Neural cell (in vitro differentiated cells): ENCODE data around the gene PFKFB3. TPM values are rescaled to one million over a fixed set of nuclear protein-coding genes. Genes with fewer than 3 reads are reported as not detected.
"Not testable (repeated sequence)": the region's sequence is repeated elsewhere in the genome, so short reads cannot be mapped to it uniquely, and the experiment has no call there.

Experiments
- H2AFZ ChIP-seq: fragments of 200-600, 300-800 bp; sonication (generic), shearing (Covaris generic); 2 replicates; pipeline ENCODE4 v1.6.0; 2014; ENCODE audit warnings: low read depth, mild to moderate bottlenecking, antibody characterized with exemption, low read length, moderate library complexity
- H3F3A ChIP-seq: fragments of 200-600 bp; shearing (Covaris generic); 2 replicates; pipeline ENCODE4 v1.6.1; 2016; ENCODE audit warnings: mild to moderate bottlenecking, moderate library complexity, mixed read lengths, antibody characterized with exemption, low read length; ENCODE audit not compliant: insufficient read depth, poor library complexity, severe bottlenecking
- H3K27ac ChIP-seq: fragments of 200-600, 300-800 bp; sonication (generic), shearing (Covaris generic); 2 replicates; pipeline ENCODE4 v1.5.1; 2014; ENCODE audit warnings: mild to moderate bottlenecking, low read length, moderate library complexity
- H3K27me3 ChIP-seq: fragments of 300-800, 200-600 bp; sonication (generic), shearing (Covaris generic); 2 replicates; pipeline ENCODE4 v1.6.0; 2014; ENCODE audit warnings: mild to moderate bottlenecking, low read depth, low read length, moderate library complexity; ENCODE audit not compliant: insufficient read depth
- H3K36me3 ChIP-seq: fragments of 300-800, 200-600 bp; sonication (generic), shearing (Covaris generic); 2 replicates; pipeline ENCODE4 v1.5.1; 2014; ENCODE audit warnings: mild to moderate bottlenecking, antibody characterized with exemption, low read length, moderate library complexity; ENCODE audit not compliant: insufficient read depth
- H3K4me2 ChIP-seq: fragments of 300-800, 200-600 bp; sonication (generic), shearing (Covaris generic); 2 replicates; pipeline ENCODE4 v1.6.0; 2014; ENCODE audit warnings: mild to moderate bottlenecking, low read length
- H3K4me3 ChIP-seq: fragments of 300-800, 200-600 bp; sonication (generic), shearing (Covaris generic); 2 replicates; pipeline ENCODE4 v1.5.1; 2014; ENCODE audit warnings: mild to moderate bottlenecking, low read length, moderate library complexity
- H3K79me2 ChIP-seq: fragments of 200-600 bp; shearing (Covaris generic); replicated peaks from 2 replicates; pipeline ENCODE4 v1.6.0; 2014; ENCODE audit warnings: mild to moderate bottlenecking, low read length, moderate library complexity; ENCODE audit not compliant: insufficient read depth
- H3K9ac ChIP-seq: fragments of 300-800, 200-600 bp; sonication (generic), shearing (Covaris generic); 2 replicates; pipeline ENCODE4 v1.6.1; 2016; ENCODE audit warnings: mild to moderate bottlenecking, low read length, mixed read lengths
- H3K9me2 ChIP-seq: fragments of 200-600 bp; shearing (Covaris generic); 2 replicates; pipeline ENCODE4 v1.6.1; 2016; ENCODE audit warnings: mild to moderate bottlenecking, low read length, mixed read lengths; ENCODE audit not compliant: insufficient read depth
- H3K9me3 ChIP-seq: fragments of 200-600, 300-800 bp; sonication (generic), shearing (Covaris generic); 2 replicates; pipeline ENCODE4 v1.6.1; 2016; ENCODE audit warnings: mild to moderate bottlenecking, mixed run types, low read length, moderate library complexity, mixed read lengths
- H4K20me1 ChIP-seq: fragments of 200-600 bp; shearing (Covaris generic); 2 replicates; pipeline ENCODE4 v1.6.1; 2016; ENCODE audit warnings: mild to moderate bottlenecking, mixed run types; ENCODE audit not compliant: insufficient read depth
- EP300 ChIP-seq: fragments of 450-650 bp; conservative IDR thresholded peaks from 2 replicates; pipeline ENCODE4 v1.6.1; 2014; ENCODE audit warnings: antibody characterized with exemption, mild to moderate bottlenecking, moderate library complexity; ENCODE audit not compliant: poor library complexity, severe bottlenecking
- EZH2 ChIP-seq: fragments of 200-600, 300-800 bp; shearing (Covaris generic), sonication (generic); IDR thresholded peaks from 2 replicates; pipeline ENCODE4 v1.6.1; 2014; ENCODE audit warnings: antibody characterized with exemption, low read length, borderline replicate concordance, mild to moderate bottlenecking; ENCODE audit not compliant: insufficient read depth, poor library complexity, severe bottlenecking
- MXI1 ChIP-seq: fragments of 450-650 bp; conservative IDR thresholded peaks from 2 replicates; pipeline ENCODE4 v1.6.1; 2014; ENCODE audit warnings: antibody characterized with exemption, mild to moderate bottlenecking; ENCODE audit not compliant: poor library complexity, severe bottlenecking
- POLR2AphosphoS5 ChIP-seq: IDR thresholded peaks from 2 replicates; pipeline ENCODE4 v1.6.1; 2012
- RAD21 ChIP-seq: fragments of 450-650 bp; conservative IDR thresholded peaks from 2 replicates; pipeline ENCODE4 v1.6.1; 2014; ENCODE audit warnings: antibody characterized with exemption, mild to moderate bottlenecking, moderate library complexity
- SMC3 ChIP-seq: fragments of 450-650 bp; conservative IDR thresholded peaks from 2 replicates; pipeline ENCODE4 v1.6.1; 2014; ENCODE audit warnings: antibody characterized with exemption, mild to moderate bottlenecking, moderate library complexity; ENCODE audit not compliant: poor library complexity
- TAF1 ChIP-seq: IDR thresholded peaks from 2 replicates; pipeline ENCODE4 v1.6.1; 2012; ENCODE audit warnings: low read depth
- polyA plus RNA-seq: library from polyadenylated mRNA; depleted of rRNA; stranded (reverse); fragments of >200 nt; gene quantifications from 2 replicates; pipeline ENCODE4 v1.2.3, GENCODE V29; 2014
- TF ChIP-seq, protein P1 (sequence below): IDR thresholded peaks from 2 replicates; pipeline ENCODE4 v1.6.1; 2012; ENCODE audit warnings: borderline replicate concordance
- TF ChIP-seq, protein P2 (sequence below): fragments of 450-650 bp; IDR thresholded peaks from 2 replicates; pipeline ENCODE4 v1.5.1; 2014; ENCODE audit warnings: antibody characterized with exemption, mild to moderate bottlenecking, moderate library complexity; ENCODE audit not compliant: poor library complexity, severe bottlenecking

PFKFB3 gene
- polyA plus RNA-seq, 1 donor from 2014 or later, result 33.4 TPM

DNA sequence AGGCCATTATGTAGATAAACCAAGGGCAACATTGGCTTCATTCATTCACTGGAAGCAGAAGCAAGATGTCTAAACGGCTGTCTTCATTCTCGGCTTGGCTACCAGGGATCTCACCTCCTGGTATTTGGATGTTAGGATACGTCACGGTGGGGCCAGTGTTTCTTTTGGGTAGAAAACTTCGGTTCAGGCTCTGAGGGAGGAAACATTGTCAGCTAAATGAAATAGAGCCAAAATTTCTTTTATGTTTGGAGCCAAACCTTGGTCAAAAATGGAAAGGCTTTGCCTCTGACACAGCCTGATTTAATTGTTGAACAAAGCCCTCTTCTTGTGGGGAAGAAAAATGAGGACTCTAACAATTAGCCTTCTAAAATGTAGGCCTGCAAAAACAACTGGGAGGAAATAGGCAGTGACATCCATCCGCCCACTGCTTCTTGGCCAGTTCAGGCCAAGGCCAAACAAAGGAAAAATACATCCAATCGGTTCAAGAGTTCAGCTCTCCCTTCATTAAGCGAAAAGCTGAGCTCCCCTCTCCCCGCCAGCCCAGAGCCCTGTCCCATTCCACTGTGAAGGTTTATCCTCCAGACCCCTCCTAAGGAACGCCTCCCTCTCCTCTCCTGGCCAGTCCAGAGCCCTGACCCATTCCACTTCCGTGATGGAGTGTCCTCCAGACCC lies 44.4 kb downstream of the PFKFB3 start:
- no peak overlapping the region for H2AFZ ChIP-seq
- H3K36me3 ChIP-seq, result no peaks in the 10 kb centered on the region
- no peaks in the 10 kb centered on the region for H3K9me2 ChIP-seq
- H4K20me1 ChIP-seq, result no peaks in the 10 kb centered on the region
- no peaks in the 10 kb centered on the region for H3K9me3 ChIP-seq
- no peak overlapping the region for H3K4me3 ChIP-seq
- H3K79me2 ChIP-seq, result no peaks in the 10 kb centered on the region
- H3K4me2 ChIP-seq, result no peak overlapping the region
- H3F3A ChIP-seq, result no peaks in the 10 kb centered on the region
- no peaks in the 10 kb centered on the region for H3K27me3 ChIP-seq
- no peak overlapping the region for H3K9ac ChIP-seq
- H3K27ac ChIP-seq, result no peak overlapping the region
- TF ChIP-seq, protein P1, sequence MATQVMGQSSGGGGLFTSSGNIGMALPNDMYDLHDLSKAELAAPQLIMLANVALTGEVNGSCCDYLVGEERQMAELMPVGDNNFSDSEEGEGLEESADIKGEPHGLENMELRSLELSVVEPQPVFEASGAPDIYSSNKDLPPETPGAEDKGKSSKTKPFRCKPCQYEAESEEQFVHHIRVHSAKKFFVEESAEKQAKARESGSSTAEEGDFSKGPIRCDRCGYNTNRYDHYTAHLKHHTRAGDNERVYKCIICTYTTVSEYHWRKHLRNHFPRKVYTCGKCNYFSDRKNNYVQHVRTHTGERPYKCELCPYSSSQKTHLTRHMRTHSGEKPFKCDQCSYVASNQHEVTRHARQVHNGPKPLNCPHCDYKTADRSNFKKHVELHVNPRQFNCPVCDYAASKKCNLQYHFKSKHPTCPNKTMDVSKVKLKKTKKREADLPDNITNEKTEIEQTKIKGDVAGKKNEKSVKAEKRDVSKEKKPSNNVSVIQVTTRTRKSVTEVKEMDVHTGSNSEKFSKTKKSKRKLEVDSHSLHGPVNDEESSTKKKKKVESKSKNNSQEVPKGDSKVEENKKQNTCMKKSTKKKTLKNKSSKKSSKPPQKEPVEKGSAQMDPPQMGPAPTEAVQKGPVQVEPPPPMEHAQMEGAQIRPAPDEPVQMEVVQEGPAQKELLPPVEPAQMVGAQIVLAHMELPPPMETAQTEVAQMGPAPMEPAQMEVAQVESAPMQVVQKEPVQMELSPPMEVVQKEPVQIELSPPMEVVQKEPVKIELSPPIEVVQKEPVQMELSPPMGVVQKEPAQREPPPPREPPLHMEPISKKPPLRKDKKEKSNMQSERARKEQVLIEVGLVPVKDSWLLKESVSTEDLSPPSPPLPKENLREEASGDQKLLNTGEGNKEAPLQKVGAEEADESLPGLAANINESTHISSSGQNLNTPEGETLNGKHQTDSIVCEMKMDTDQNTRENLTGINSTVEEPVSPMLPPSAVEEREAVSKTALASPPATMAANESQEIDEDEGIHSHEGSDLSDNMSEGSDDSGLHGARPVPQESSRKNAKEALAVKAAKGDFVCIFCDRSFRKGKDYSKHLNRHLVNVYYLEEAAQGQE, result no peak
- no peak for TF ChIP-seq EP300
- TF ChIP-seq SMC3, result no peak
- TF ChIP-seq RAD21, result no peak
- TF ChIP-seq MXI1, result no peak
- no peak for TF ChIP-seq EZH2
- TF ChIP-seq, protein P2, sequence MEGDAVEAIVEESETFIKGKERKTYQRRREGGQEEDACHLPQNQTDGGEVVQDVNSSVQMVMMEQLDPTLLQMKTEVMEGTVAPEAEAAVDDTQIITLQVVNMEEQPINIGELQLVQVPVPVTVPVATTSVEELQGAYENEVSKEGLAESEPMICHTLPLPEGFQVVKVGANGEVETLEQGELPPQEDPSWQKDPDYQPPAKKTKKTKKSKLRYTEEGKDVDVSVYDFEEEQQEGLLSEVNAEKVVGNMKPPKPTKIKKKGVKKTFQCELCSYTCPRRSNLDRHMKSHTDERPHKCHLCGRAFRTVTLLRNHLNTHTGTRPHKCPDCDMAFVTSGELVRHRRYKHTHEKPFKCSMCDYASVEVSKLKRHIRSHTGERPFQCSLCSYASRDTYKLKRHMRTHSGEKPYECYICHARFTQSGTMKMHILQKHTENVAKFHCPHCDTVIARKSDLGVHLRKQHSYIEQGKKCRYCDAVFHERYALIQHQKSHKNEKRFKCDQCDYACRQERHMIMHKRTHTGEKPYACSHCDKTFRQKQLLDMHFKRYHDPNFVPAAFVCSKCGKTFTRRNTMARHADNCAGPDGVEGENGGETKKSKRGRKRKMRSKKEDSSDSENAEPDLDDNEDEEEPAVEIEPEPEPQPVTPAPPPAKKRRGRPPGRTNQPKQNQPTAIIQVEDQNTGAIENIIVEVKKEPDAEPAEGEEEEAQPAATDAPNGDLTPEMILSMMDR, result no peak
- TF ChIP-seq POLR2AphosphoS5, result no peak
- TF ChIP-seq TAF1, result no peak

DNA sequence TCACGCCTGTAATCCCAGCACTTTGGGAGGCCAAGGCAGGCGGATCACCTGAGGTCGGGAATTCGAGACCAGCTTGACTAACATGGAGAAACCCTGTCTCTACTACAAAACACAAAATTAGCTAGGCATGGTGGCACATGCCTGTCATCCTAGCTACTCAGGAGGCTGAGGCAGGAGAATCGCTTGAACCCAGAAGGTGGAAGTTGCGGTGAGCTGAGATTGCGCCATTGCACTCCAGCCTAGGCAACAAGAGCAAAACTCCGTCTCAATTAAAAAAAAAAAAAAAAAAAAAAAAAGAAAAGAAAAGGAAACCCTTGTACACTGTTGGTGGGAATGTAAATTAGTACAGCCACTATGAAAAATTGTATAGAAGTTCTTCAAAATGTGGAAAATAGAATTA lies 46.2 kb downstream of the PFKFB3 start:
- H3K4me2 ChIP-seq, H3K79me2 ChIP-seq, H3K4me3 ChIP-seq, H3K9me3 ChIP-seq, H3K36me3 ChIP-seq, H3K27ac ChIP-seq, H4K20me1 ChIP-seq, H2AFZ ChIP-seq, H3K9ac ChIP-seq, H3F3A ChIP-seq, H3K9me2 ChIP-seq, H3K27me3 ChIP-seq: not testable (repeated sequence)

DNA sequence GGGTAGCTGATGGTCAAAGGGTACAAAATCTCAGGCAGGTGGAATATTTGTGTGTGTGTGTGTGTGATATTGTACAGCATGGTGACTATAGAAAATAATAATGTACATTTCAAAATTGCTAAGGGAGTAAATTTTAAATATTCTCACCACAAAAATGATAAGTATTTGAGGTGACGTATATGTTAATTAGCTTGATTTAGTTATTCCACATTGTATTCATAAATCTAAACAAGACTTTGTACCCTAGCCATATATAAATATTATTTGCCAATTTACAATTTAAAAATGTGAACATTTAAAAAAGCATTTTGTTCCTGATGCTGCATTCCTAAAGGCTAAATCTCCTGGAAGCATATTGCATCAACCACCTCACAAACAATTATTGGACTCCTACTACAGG lies 47.0 kb downstream of the PFKFB3 start:
- Histone ChIP-seq H3K4me3 (no peak overlapping the region), H3K4me2 (no peak overlapping the region), H3K79me2 (no peaks in the 10 kb centered on the region), H3F3A (no peaks in the 10 kb centered on the region), H3K27me3 (no peaks in the 10 kb centered on the region), H3K9me2 (no peaks in the 10 kb centered on the region), H3K9me3 (no peaks in the 10 kb centered on the region), H2AFZ (no peak overlapping the region), H3K9ac (no peak overlapping the region), H3K27ac (no peak overlapping the region), H3K36me3 (no peaks in the 10 kb centered on the region), H4K20me1 (no peaks in the 10 kb centered on the region)
- TF ChIP-seq TAF1 (no peak), EP300 (no peak), SMC3 (no peak), EZH2 (no peak), MXI1 (no peak), RAD21 (no peak), POLR2AphosphoS5 (no peak)
- TF ChIP-seq, protein P1, result no peak
- TF ChIP-seq, protein P2, result no peak
